HFF-Myc (cell line): Measurements from ENCODE around the gene TLL1.

ENCODE experiments used
- DNase-seq: peaks from one replicate; pipeline ENCODE4 v3.0.0-alpha.2; 2011; ENCODE audit warnings: low read depth; ENCODE audit errors: extremely low read depth
- H3K4me3 ChIP-seq: replicated peaks from 2 replicates; pipeline ENCODE4 v1.5.1; 2011; ENCODE audit warnings: low read depth, mild to moderate bottlenecking, control low read depth, low read length
- CTCF ChIP-seq: IDR thresholded peaks from 2 replicates; pipeline ENCODE4 v1.5.1; 2012; ENCODE audit warnings: mild to moderate bottlenecking, low read depth, low read length, control low read depth; ENCODE audit errors: missing control alignments

Gene TLL1

GRCh38 chr4:165877286-165877685 lies 4.2 kb downstream of the TLL1 start:
- no peak for DNase-seq
- no peak overlapping the region for H3K4me3 ChIP-seq
- TF ChIP-seq CTCF = no peak

GRCh38 chr4:165879641-165880040 lies 6.6 kb downstream of the TLL1 start:
- no peak overlapping the region for H3K4me3 ChIP-seq
- no peak for TF ChIP-seq CTCF
- no peak for DNase-seq

GRCh38 chr4:165894159-165894558 lies 21.1 kb downstream of the TLL1 start:
- TF ChIP-seq CTCF = no peak
- DNase-seq = no peak
- H3K4me3 ChIP-seq = no peak overlapping the region

GRCh38 chr4:165905405-165906027 lies 32.5 kb downstream of the TLL1 start:
- H3K4me3 ChIP-seq = no peak overlapping the region
- no peak for DNase-seq
- no peak for TF ChIP-seq CTCF

GRCh38 chr4:165906272-165906671 lies 33.2 kb downstream of the TLL1 start:
- no peak for DNase-seq
- TF ChIP-seq CTCF = no peak
- H3K4me3 ChIP-seq = no peak overlapping the region

GRCh38 chr4:165909947-165910346 lies 36.9 kb downstream of the TLL1 start:
- no peak for DNase-seq
- TF ChIP-seq CTCF = no peak

GRCh38 chr4:165915215-165915614 lies 42.2 kb downstream of the TLL1 start:
- DNase-seq = no peak
- no peak for TF ChIP-seq CTCF
- no peak overlapping the region for H3K4me3 ChIP-seq

More at GRCh38 chr4:165909947-165910346, 36.9 kb downstream of the TLL1 start:
- H3K4me3 ChIP-seq = no peak overlapping the region
